Measurements from ENCODE around the gene SOWAHC. TPM values are rescaled to one million over a fixed set of nuclear protein-coding genes. Genes with fewer than 3 reads are reported as not detected.

The SOWAHC gene
- total RNA-seq, 3 donors from 2014 or later, result 9.1 to 18.4 (median 14.7) TPM

GRCh38 chr2:109591206-109591605 lies 23.0 kb upstream of the SOWAHC start:
- Histone ChIP-seq H3K36me3 (no peaks in the 10 kb centered on the region), H3K4me1 (no peaks in the 10 kb centered on the region), H3K4me3 (no peak overlapping the region), H3K9me3 (no peaks in the 10 kb centered on the region), H3K27ac (no peak overlapping the region), H3K27me3 (no peaks in the 10 kb centered on the region)
- intact Hi-C loops (cut with DNase I; ENCODE audit: low total_unique reads), result no loop called here
- TF ChIP-seq, protein P1, sequence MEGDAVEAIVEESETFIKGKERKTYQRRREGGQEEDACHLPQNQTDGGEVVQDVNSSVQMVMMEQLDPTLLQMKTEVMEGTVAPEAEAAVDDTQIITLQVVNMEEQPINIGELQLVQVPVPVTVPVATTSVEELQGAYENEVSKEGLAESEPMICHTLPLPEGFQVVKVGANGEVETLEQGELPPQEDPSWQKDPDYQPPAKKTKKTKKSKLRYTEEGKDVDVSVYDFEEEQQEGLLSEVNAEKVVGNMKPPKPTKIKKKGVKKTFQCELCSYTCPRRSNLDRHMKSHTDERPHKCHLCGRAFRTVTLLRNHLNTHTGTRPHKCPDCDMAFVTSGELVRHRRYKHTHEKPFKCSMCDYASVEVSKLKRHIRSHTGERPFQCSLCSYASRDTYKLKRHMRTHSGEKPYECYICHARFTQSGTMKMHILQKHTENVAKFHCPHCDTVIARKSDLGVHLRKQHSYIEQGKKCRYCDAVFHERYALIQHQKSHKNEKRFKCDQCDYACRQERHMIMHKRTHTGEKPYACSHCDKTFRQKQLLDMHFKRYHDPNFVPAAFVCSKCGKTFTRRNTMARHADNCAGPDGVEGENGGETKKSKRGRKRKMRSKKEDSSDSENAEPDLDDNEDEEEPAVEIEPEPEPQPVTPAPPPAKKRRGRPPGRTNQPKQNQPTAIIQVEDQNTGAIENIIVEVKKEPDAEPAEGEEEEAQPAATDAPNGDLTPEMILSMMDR (IDR thresholded peaks at IDR 0.05), result no peak
- TF ChIP-seq POLR2AphosphoS5 (IDR thresholded peaks at IDR 0.05) (no peak), POLR2A (IDR thresholded peaks at IDR 0.05) (no peak)
- no peak for DNase-seq (ENCODE audit: low spot score in 2 of 2)

- no peak for DNase-seq (ENCODE audit: low spot score in 2 of 2)
- no peaks in the 10 kb centered on the region for H3K9me3 ChIP-seq
- H3K27me3 ChIP-seq, result no peaks in the 10 kb centered on the region
- intact Hi-C loops (cut with DNase I; ENCODE audit: low total_unique reads), result no loop called here
- no peak overlapping the region for H3K4me3 ChIP-seq
- no peaks in the 10 kb centered on the region for H3K36me3 ChIP-seq
- H3K4me1 ChIP-seq, result no peaks in the 10 kb centered on the region
- no peak for TF ChIP-seq POLR2A (IDR thresholded peaks at IDR 0.05)
- no peak for TF ChIP-seq POLR2AphosphoS5 (IDR thresholded peaks at IDR 0.05)
- TF ChIP-seq, protein P1 (IDR thresholded peaks at IDR 0.05), result no peak
- no peak overlapping the region for H3K27ac ChIP-seq
These were observed 21.3 kb upstream of the SOWAHC start for GRCh38 chr2:109592905-109593304.

DNA sequence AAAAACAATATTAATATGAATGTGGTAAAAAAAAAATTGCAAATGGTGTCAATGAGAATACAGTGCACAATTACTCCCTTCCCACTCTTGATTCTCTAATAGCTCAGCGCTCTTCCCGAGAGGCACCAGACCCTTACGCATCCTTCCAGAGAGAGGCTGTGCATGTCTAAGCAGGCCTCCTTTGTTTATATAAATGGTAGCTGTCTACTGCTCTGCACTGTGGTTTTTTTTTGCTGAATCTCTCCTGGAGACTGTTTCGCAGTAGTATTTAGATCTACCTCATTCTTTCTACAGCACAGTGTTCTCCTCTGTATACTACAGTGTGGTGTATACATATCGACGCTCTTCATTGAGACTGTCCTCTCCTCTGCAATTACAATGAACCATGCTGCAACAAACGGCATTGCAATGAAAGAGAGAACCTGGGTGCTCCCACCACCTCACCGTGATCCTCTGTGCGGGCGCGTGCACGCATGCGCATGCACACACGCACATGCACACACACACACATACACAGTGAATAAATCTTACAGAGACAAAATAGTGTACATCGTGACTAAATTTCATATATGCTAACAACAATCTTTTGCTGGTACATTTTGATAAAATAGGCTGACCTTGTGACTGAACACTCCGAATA lies 19.8 kb upstream of the SOWAHC start:
- DNase-seq (ENCODE audit: low spot score in 2 of 2), result no peak
- Histone ChIP-seq H3K4me3 (no peak overlapping the region), H3K4me1 (no peaks in the 10 kb centered on the region), H3K27me3 (no peaks in the 10 kb centered on the region), H3K9me3 (no peaks in the 10 kb centered on the region), H3K36me3 (no peaks in the 10 kb centered on the region), H3K27ac (no peak overlapping the region)
- TF ChIP-seq, protein P1 (IDR thresholded peaks at IDR 0.05), result no peak
- TF ChIP-seq POLR2AphosphoS5 (IDR thresholded peaks at IDR 0.05) (no peak), POLR2A (IDR thresholded peaks at IDR 0.05) (no peak)
- intact Hi-C loops (cut with DNase I; ENCODE audit: low total_unique reads), result no loop called here

GRCh38 chr2:109595644-109596043 lies 18.5 kb upstream of the SOWAHC start:
- no peak overlapping the region for H3K27ac ChIP-seq
- no peaks in the 10 kb centered on the region for H3K9me3 ChIP-seq
- H3K4me3 ChIP-seq, result no peak overlapping the region
- intact Hi-C loops (cut with DNase I; ENCODE audit: low total_unique reads), result no loop called here
- TF ChIP-seq POLR2A (IDR thresholded peaks at IDR 0.05) (no peak), POLR2AphosphoS5 (IDR thresholded peaks at IDR 0.05) (no peak)
- TF ChIP-seq, protein P1 (IDR thresholded peaks at IDR 0.05), result no peak
- no peak for DNase-seq (ENCODE audit: low spot score in 2 of 2)
- no peaks in the 10 kb centered on the region for H3K36me3 ChIP-seq
- H3K4me1 ChIP-seq, result no peaks in the 10 kb centered on the region
- no peaks in the 10 kb centered on the region for H3K27me3 ChIP-seq

- no peak overlapping the region for H3K4me3 ChIP-seq
- no peak for DNase-seq (ENCODE audit: low spot score in 2 of 2)
- H3K9me3 ChIP-seq, result no peaks in the 10 kb centered on the region
- no peaks in the 10 kb centered on the region for H3K36me3 ChIP-seq
- no peaks in the 10 kb centered on the region for H3K27me3 ChIP-seq
- TF ChIP-seq POLR2A (IDR thresholded peaks at IDR 0.05) (no peak), POLR2AphosphoS5 (IDR thresholded peaks at IDR 0.05) (no peak)
- TF ChIP-seq, protein P1 (IDR thresholded peaks at IDR 0.05), result no peak
- no peaks in the 10 kb centered on the region for H3K4me1 ChIP-seq
- intact Hi-C loops (cut with DNase I; ENCODE audit: low total_unique reads), result no loop called here
- no peak overlapping the region for H3K27ac ChIP-seq
These were observed 16.9 kb upstream of the SOWAHC start for GRCh38 chr2:109597283-109597682.

Data from breast epithelium (tissue), 4 donors.